HUES6 (cell line): ENCODE measurements around the gene CTIF.

Experiments
- H3K27ac ChIP-seq: 2 replicates; pipeline ENCODE4 v1.7.0; 2013; ENCODE audit warnings: low read depth, mild to moderate bottlenecking, low read length, inconsistent platforms
- H3K27me3 ChIP-seq: 2 replicates; pipeline ENCODE4 v1.6.1; 2013; ENCODE audit warnings: low read length; ENCODE audit not compliant: control insufficient read depth, insufficient read depth
- H3K36me3 ChIP-seq: 2 replicates; pipeline ENCODE4 v1.6.1; 2013; ENCODE audit warnings: low read length; ENCODE audit not compliant: control insufficient read depth, insufficient read depth
- H3K4me1 ChIP-seq: 2 replicates; pipeline ENCODE4 v1.6.1; 2013; ENCODE audit warnings: low read length; ENCODE audit not compliant: control insufficient read depth, insufficient read depth
- H3K4me3 ChIP-seq: 2 replicates; pipeline ENCODE4 v1.5.1; 2013; ENCODE audit warnings: low read depth, low read length
- H3K9ac ChIP-seq: one replicate; pipeline ENCODE4 v1.6.1; 2013; ENCODE audit warnings: mild to moderate bottlenecking, low read length
- H3K9me3 ChIP-seq: 2 replicates; pipeline ENCODE4 v1.6.1; 2013; ENCODE audit warnings: low read depth, low read length; ENCODE audit not compliant: control insufficient read depth, insufficient read depth

The CTIF gene

GRCh38 chr18:48676756-48677368, 138.0 kb downstream of the CTIF start:
- Histone ChIP-seq H3K9ac (no peak overlapping the region), H3K27me3 (no peaks in the 10 kb centered on the region), H3K27ac (no peak overlapping the region), H3K4me1 (peaks cover 6% of the 10 kb centered on the region), H3K9me3 (no peaks in the 10 kb centered on the region), H3K36me3 (no peaks in the 10 kb centered on the region), H3K4me3 (no peak overlapping the region)

DNA sequence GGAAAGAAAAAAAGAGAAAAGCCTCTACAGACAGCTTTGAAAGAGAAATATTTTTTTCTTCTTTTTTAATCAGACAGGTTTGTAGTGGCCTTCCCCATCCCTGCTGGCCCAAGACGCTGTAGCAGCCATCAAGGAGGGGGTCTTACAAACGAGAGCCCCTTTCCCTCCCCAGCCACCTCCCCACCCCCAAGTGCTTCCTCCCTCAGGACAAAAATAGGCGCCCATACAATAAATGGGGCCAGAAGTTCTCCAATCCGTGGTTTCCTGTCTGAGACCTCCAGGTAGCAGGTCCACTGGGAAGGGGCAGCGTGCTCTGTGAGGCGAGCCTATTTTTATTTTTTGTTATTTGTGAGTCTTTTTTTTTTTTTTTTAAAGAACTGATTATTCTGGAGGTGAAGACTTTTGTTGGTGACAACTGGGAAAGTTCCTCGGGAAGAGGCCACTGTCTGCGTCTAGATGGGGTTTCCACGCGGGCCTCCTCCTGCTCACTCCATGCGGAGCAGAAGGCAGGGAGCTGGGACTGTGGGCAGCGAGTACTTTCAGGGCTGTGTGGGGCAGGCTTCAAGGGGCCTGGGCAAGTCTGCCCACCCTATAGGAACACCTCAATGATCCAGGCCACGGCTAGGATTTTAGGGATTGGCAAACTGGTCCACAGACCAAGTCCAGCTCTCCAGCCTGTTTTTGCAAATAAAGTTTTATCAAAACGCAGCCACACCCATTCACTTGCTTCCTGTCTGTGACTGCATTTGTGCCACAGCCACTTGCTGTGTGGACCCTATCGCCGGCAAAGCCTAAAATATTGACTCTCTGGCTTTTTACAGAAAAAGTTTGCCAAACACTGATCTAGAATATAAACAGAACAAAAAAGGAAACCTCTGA, 139.6 kb downstream of the CTIF start:
- Histone ChIP-seq H3K4me3 (no peak overlapping the region), H3K27me3 (no peaks in the 10 kb centered on the region), H3K4me1 (peaks cover 6% of the 10 kb centered on the region), H3K9me3 (no peaks in the 10 kb centered on the region), H3K36me3 (no peaks in the 10 kb centered on the region), H3K9ac (no peak overlapping the region), H3K27ac (no peak overlapping the region)

GRCh38 chr18:48679236-48679635, 140.4 kb downstream of the CTIF start:
- no peak overlapping the region for H3K9ac ChIP-seq
- no peaks in the 10 kb centered on the region for H3K27me3 ChIP-seq
- H3K9me3 ChIP-seq: no peaks in the 10 kb centered on the region
- no peak overlapping the region for H3K4me3 ChIP-seq
- H3K27ac ChIP-seq: no peak overlapping the region
- H3K36me3 ChIP-seq: no peaks in the 10 kb centered on the region
- peaks cover 6% of the 10 kb centered on the region for H3K4me1 ChIP-seq

GRCh38 chr18:48680339-48681250, 141.8 kb downstream of the CTIF start:
- H3K27me3 ChIP-seq: no peaks in the 10 kb centered on the region
- H3K9ac ChIP-seq: no peak overlapping the region
- H3K27ac ChIP-seq: no peak overlapping the region
- no peaks in the 10 kb centered on the region for H3K36me3 ChIP-seq
- no peaks in the 10 kb centered on the region for H3K9me3 ChIP-seq
- H3K4me3 ChIP-seq: no peak overlapping the region
- H3K4me1 ChIP-seq: peaks cover 3% of the 10 kb centered on the region; the same call in 1 of the 2 replicates

DNA sequence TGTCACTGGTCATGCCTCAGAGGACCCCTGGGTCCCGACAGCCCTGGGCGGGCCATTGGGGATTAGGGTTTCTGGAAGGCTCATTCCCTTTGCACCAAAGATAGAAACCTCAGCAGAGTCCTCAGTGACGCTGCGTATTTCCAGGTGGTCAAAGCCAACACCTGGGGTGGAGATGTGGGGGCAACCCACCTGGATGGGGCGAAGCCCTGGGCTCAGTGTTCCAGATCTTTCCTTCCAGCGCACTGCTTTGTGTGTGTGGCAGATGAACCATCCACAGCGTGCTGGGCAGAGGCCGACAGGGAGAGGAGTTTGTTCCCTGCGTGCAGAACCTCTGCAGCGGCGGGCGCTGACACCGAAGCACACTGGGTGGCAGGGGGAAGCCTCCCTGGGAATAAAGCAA, 143.9 kb downstream of the CTIF start:
- no peaks in the 10 kb centered on the region; the same call in 1 of the 2 replicates for H3K4me1 ChIP-seq
- no peaks in the 10 kb centered on the region for H3K36me3 ChIP-seq
- no peak overlapping the region for H3K27ac ChIP-seq
- no peaks in the 10 kb centered on the region for H3K27me3 ChIP-seq
- H3K4me3 ChIP-seq: no peak overlapping the region
- H3K9ac ChIP-seq: no peak overlapping the region
- no peaks in the 10 kb centered on the region for H3K9me3 ChIP-seq

GRCh38 chr18:48683197-48683596, 144.4 kb downstream of the CTIF start:
- no peaks in the 10 kb centered on the region for H3K27me3 ChIP-seq
- H3K9me3 ChIP-seq: no peaks in the 10 kb centered on the region
- no peak overlapping the region for H3K9ac ChIP-seq
- H3K36me3 ChIP-seq: no peaks in the 10 kb centered on the region
- no peak overlapping the region for H3K4me3 ChIP-seq
- no peaks in the 10 kb centered on the region; the same call in 1 of the 2 replicates for H3K4me1 ChIP-seq
- H3K27ac ChIP-seq: no peak overlapping the region

GRCh38 chr18:48683661-48684060, 144.8 kb downstream of the CTIF start:
- H3K27me3 ChIP-seq: no peaks in the 10 kb centered on the region
- no peak overlapping the region for H3K4me3 ChIP-seq
- no peaks in the 10 kb centered on the region for H3K36me3 ChIP-seq
- no peak overlapping the region for H3K27ac ChIP-seq
- H3K9ac ChIP-seq: no peak overlapping the region
- H3K9me3 ChIP-seq: no peaks in the 10 kb centered on the region
- no peaks in the 10 kb centered on the region; the same call in 1 of the 2 replicates for H3K4me1 ChIP-seq

DNA sequence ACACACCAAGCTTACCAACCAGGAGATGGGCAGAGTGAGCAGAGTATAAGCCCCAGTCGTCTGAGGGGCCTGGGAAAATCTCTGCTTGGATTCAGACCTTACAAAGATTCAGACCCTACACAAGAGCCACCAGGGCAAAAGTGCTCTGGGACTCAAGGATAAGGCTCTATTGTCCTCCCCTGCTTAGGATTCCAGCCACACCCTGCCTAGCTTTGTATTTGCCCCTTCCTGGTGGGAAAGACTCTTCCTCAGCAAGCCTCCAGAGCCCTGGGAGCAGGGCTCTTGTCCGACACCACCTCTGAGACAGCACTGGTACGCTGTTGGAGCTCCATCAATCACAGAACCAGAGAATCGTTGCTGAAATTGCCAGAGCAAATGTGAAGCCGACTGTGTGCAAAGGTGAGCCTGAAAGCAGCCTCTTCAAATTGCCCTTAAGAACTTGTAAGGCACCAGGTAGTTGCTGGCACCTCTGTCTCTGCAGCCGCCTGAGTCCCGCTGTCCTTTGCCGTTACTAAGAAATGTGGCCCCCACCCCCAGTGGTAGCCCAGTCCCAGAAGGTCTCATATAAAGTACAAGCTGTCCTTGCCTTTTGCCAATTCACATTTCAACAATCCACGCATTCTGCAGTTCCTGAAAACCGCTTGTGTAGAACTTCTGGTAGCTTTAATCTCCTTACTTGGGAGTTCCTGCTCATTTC, 148.7 kb downstream of the CTIF start:
- Histone ChIP-seq H3K4me3 (no peak overlapping the region), H3K27me3 (no peaks in the 10 kb centered on the region), H3K27ac (no peak overlapping the region), H3K36me3 (no peaks in the 10 kb centered on the region), H3K4me1 (no peaks in the 10 kb centered on the region), H3K9ac (no peak overlapping the region), H3K9me3 (no peaks in the 10 kb centered on the region)

- Histone ChIP-seq H3K9me3 (no peaks in the 10 kb centered on the region), H3K36me3 (no peaks in the 10 kb centered on the region), H3K9ac (no peak overlapping the region), H3K4me3 (no peak overlapping the region), H3K4me1 (no peaks in the 10 kb centered on the region), H3K27me3 (no peaks in the 10 kb centered on the region), H3K27ac (no peak overlapping the region)
These were observed 150.1 kb downstream of the CTIF start for GRCh38 chr18:48688961-48689360.

DNA sequence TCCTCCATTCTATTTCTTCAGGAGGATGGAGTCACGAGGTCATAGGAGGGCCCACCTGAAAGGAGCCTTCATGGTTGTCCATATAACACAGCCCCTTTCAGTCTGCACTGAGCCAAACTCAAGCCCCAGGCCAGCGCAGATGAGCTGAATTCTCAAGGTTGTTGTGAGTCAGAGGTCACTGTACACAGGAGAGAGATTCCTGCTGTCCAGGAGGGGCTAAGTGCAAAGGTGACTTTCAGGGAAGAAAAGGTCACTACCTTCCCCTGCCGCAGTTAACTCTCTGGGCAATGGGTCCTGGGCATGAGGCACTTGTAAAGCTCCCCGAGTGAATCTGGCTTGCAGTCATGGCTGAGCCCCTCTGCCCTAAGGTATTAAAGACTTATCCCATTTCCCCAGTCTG, 150.7 kb downstream of the CTIF start:
- no peak overlapping the region for H3K9ac ChIP-seq
- no peak overlapping the region for H3K27ac ChIP-seq
- no peaks in the 10 kb centered on the region for H3K4me1 ChIP-seq
- no peaks in the 10 kb centered on the region for H3K27me3 ChIP-seq
- no peak overlapping the region for H3K4me3 ChIP-seq
- H3K9me3 ChIP-seq: no peaks in the 10 kb centered on the region
- H3K36me3 ChIP-seq: no peaks in the 10 kb centered on the region
